SJCRH30 (cell line): ENCODE results near the gene PSEN2. TPM values are rescaled to one million over a fixed set of nuclear protein-coding genes. Genes with fewer than 3 reads are reported as not detected.

ENCODE experiments used
- DNase-seq, 2 experiments: peaks; one replicate each; pipeline ENCODE4 v3.0.0-alpha.2; 2015 to 2020
- H3K27ac ChIP-seq: fragments of 250-450 bp; sonication (Bioruptor Pico); 2 replicates; pipeline ENCODE4 v1.5.1; 2020; ENCODE audit warnings: mild to moderate bottlenecking, moderate library complexity
- H3K27me3 ChIP-seq: fragments of 250-450 bp; sonication (Bioruptor Pico); 2 replicates; pipeline ENCODE4 v1.5.1; 2020; ENCODE audit warnings: mild to moderate bottlenecking, moderate library complexity
- H3K36me3 ChIP-seq: fragments of 250-450 bp; sonication (Bioruptor Pico); 2 replicates; pipeline ENCODE4 v1.5.1; 2020; ENCODE audit warnings: mild to moderate bottlenecking, moderate library complexity
- H3K4me1 ChIP-seq: fragments of 250-450 bp; sonication (Bioruptor Pico); 2 replicates; pipeline ENCODE4 v1.5.1; 2020; ENCODE audit warnings: mild to moderate bottlenecking, moderate library complexity
- H3K4me3 ChIP-seq: fragments of 250-450 bp; sonication (Bioruptor Pico); 2 replicates; pipeline ENCODE4 v1.5.1; 2020; ENCODE audit warnings: mild to moderate bottlenecking, moderate library complexity
- H3K9me3 ChIP-seq: fragments of 250-450 bp; sonication (Bioruptor Pico); replicated peaks from 2 replicates; pipeline ENCODE4 v1.5.1; 2020; ENCODE audit warnings: mild to moderate bottlenecking, moderate library complexity
- total RNA-seq: library from RNA; depleted of rRNA; stranded (reverse); fragments of >200 nt; shearing (Covaris generic); gene quantifications from 2 replicates; pipeline ENCODE4 v1.2.3, GENCODE V29; 2014

The PSEN2 gene
- total RNA-seq, 1 experiment from 2014 or later, result 45.2 TPM

DNA sequence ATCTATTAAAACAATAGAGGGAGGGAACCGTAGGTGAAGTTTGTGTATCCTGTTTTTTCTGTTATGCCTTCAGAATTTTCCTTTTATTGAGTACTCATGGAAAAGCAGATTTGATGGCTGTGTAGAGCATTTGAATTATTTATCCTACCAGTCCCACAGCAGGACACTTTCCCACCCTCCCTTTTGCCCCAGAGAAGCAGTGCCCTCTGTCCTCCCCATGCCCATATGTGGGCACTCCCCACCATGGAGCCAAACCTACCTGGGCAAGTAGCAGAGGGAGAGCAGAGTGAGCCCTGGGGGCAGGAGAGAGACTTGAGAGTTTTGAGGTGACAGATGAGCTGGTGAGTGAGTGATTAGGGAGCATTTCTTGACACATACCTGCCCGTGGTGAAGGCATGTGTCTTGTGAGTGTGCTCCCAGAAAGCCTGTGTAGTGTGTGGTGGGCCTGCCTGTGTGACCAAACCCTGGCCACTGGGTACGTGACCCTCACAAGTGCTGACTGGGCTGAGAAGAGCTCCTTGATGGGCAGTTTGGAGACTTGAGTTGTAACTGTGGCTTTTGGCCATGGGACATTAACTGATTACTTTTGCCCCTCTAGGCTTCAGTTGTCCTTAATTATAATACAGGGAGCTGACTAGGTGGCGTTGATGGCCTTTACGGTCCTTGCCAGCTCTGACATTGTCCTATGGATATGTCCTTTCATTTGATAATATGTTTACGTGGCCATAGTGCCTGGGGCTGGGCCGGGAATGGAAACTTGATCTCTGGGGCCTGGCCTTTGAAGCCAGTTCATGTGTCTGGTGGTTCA lies 3.6 kb downstream of the PSEN2 start:
- Histone ChIP-seq H3K4me1 (peaks cover 25% of the 10 kb centered on the region), H3K4me3 (no peak overlapping the region), H3K27ac (no peak overlapping the region; the same call in 1 of the 2 replicates), H3K9me3 (no peaks in the 10 kb centered on the region), H3K36me3 (peaks cover 15% of the 10 kb centered on the region; the same call in 1 of the 2 replicates), H3K27me3 (no peaks in the 10 kb centered on the region)
- no peak for DNase-seq

DNA sequence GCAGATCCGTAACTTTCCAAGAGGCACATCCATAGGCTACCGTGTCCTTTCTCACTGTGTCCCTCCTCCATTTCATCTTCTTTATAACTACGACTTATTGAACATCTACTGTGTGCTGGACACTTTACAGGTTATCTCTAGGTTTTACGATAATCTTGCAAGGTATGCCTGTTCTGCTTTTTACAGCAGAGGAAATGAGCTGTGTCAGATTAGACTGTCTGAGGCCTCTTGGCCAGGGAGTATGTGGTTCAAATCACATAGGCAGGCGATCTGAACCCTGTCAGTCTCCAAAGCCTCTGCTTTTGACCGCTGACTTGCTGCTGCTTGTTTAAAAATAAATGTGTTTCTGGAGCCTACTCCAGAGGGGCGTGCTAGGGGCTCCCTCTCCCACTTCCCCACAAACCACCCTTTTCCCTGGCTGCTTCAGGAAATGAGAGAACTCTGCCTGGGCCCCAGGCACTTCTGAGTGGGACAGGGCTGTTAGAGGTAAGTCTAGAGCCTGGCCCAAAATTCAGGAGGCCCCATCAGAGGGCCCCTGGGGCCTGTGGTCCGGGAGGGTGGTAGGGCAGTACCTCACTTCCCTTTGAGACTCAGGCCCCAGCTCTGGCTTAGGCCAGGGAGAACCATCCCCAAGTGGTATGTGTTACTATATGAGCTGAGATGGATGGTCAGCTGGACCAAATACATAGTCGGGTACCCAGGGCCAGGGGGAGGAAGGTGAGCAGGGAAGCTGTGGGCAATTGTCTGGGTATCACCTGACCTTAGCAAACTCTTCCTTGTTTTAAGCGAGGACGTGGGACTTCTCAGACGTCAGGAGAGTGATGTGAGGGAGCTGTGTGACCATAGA lies 4.4 kb downstream of the PSEN2 start:
- Histone ChIP-seq H3K36me3 (peaks cover 22% of the 10 kb centered on the region; the same call in 1 of the 2 replicates), H3K27me3 (no peaks in the 10 kb centered on the region), H3K4me3 (no peak overlapping the region), H3K9me3 (no peaks in the 10 kb centered on the region), H3K4me1 (peaks cover 25% of the 10 kb centered on the region), H3K27ac (no peak overlapping the region)
- DNase-seq, result no peak

- no peak overlapping the region for H3K27ac ChIP-seq
Measured at GRCh38 chr1:226875641-226876295, 5.4 kb downstream of the PSEN2 start.

GRCh38 chr1:226877669-226878068 lies 7.3 kb downstream of the PSEN2 start:
- Histone ChIP-seq H3K4me1 (peaks cover 22% of the 10 kb centered on the region), H3K27ac (no peak overlapping the region), H3K36me3 (peaks cover 45% of the 10 kb centered on the region), H3K9me3 (no peaks in the 10 kb centered on the region), H3K4me3 (no peak overlapping the region), H3K27me3 (no peaks in the 10 kb centered on the region)
- no peak for DNase-seq

More at GRCh38 chr1:226875641-226876295, 5.4 kb downstream of the PSEN2 start:
- DNase-seq, result no peak
- Histone ChIP-seq H3K4me1 (peaks cover 25% of the 10 kb centered on the region), H3K27me3 (no peaks in the 10 kb centered on the region), H3K36me3 (peaks cover 29% of the 10 kb centered on the region; the same call in 1 of the 2 replicates), H3K9me3 (no peaks in the 10 kb centered on the region), H3K4me3 (no peak overlapping the region)

DNA sequence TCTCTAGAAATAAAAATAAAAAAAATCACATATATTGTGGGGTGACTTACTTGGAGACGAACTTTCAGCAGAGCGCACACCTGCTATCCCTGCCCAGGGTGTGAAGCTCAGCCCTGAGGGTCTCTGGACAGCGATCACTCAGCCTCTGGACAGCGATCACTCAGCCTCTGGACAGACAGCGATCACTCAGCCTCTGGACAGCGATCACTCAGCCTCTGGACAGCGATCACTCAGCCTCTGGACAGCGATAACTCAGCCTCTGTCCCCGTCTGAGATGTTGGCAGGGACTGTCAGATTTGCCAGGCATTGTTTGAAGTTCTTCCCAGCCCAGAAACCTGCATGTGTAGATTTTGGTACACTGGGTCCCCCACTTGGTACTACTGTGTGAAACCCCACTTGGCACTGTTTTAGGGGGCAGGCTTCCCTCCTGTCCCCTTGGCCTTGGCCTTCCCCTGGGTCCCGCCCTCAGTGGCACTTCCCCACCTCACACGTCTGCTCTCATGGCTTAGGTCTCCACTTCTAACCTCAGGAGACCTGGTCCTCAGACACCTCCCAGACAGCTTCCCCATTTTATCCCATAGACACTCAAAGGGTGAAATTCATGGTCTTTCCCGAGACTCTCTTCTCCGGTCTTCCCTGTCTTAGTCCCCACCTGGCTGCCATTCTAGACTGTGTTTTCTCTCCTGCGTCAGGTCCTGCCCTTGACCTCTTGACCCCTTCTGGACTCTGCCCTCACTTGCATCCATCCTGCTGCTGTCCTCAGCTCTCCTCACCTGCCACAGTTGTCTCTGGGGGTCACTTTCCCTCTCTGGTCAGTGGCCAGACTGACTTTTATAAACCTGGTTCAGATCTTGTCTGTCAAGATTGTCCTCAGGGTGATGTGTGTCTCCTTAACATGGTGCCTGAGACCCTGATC lies 10.2 kb downstream of the PSEN2 start:
- Histone ChIP-seq H3K27me3 (no peaks in the 10 kb centered on the region), H3K27ac (no peak overlapping the region), H3K36me3 (peaks cover 61% of the 10 kb centered on the region), H3K9me3 (no peaks in the 10 kb centered on the region), H3K4me3 (no peak overlapping the region), H3K4me1 (peaks cover 15% of the 10 kb centered on the region)
- DNase-seq, result no peak

GRCh38 chr1:226881515-226882185 lies 11.2 kb downstream of the PSEN2 start:
- Histone ChIP-seq H3K27me3 (no peaks in the 10 kb centered on the region), H3K9me3 (no peaks in the 10 kb centered on the region), H3K4me3 (no peak overlapping the region), H3K4me1 (peaks cover 15% of the 10 kb centered on the region), H3K36me3 (peaks cover 69% of the 10 kb centered on the region), H3K27ac (no peak overlapping the region)
- DNase-seq, result no peak

DNA sequence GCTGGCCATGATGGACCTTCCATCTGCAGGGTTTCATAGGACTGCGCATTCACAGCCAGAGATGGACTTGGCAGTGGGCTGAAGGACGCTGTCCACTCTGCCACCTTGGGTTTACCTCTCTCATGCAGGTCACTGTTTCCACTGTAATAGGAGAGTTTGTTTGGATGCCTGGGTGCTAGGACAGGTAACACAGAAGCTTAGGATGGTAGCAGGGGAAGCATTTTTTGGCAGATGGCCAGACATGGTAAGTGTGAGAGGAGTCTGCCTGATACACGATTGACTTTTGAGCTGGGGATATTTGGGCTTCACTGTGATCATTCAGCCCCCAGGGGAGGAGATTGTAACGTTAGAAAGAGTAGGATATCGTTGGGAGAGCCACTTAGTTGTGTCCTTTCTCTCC lies 11.8 kb downstream of the PSEN2 start:
- no peaks in the 10 kb centered on the region for H3K9me3 ChIP-seq
- peaks cover 68% of the 10 kb centered on the region for H3K36me3 ChIP-seq
- no peak overlapping the region for H3K4me3 ChIP-seq
- no peak overlapping the region for H3K27ac ChIP-seq
- no peaks in the 10 kb centered on the region for H3K27me3 ChIP-seq
- peak in 1 of 2 experiments; percentile 46 for DNase-seq
- peaks cover 15% of the 10 kb centered on the region for H3K4me1 ChIP-seq

GRCh38 chr1:226882631-226883409 lies 12.4 kb downstream of the PSEN2 start:
- Histone ChIP-seq H3K27ac (no peak overlapping the region), H3K36me3 (peaks cover 70% of the 10 kb centered on the region), H3K4me3 (no peak overlapping the region), H3K4me1 (peaks cover 15% of the 10 kb centered on the region), H3K27me3 (no peaks in the 10 kb centered on the region), H3K9me3 (no peaks in the 10 kb centered on the region)
- no peak for DNase-seq

DNA sequence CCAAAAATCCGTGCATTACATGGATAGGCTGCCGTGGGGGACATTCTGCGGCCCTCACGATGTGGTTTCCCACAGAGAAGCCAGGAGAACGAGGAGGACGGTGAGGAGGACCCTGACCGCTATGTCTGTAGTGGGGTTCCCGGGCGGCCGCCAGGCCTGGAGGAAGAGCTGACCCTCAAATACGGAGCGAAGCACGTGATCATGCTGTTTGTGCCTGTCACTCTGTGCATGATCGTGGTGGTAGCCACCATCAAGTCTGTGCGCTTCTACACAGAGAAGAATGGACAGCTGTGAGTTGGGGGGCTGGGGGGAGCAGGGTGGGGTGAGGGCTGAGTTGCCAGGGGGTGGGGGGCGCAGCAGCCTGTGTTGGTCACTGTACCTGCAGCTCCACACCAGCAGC lies 13.2 kb downstream of the PSEN2 start:
- no peak overlapping the region for H3K27ac ChIP-seq
- no peak for DNase-seq
- no peaks in the 10 kb centered on the region for H3K27me3 ChIP-seq
- no peak overlapping the region for H3K4me3 ChIP-seq
- peaks cover 15% of the 10 kb centered on the region for H3K4me1 ChIP-seq
- peaks cover 74% of the 10 kb centered on the region for H3K36me3 ChIP-seq
- no peaks in the 10 kb centered on the region for H3K9me3 ChIP-seq

DNA sequence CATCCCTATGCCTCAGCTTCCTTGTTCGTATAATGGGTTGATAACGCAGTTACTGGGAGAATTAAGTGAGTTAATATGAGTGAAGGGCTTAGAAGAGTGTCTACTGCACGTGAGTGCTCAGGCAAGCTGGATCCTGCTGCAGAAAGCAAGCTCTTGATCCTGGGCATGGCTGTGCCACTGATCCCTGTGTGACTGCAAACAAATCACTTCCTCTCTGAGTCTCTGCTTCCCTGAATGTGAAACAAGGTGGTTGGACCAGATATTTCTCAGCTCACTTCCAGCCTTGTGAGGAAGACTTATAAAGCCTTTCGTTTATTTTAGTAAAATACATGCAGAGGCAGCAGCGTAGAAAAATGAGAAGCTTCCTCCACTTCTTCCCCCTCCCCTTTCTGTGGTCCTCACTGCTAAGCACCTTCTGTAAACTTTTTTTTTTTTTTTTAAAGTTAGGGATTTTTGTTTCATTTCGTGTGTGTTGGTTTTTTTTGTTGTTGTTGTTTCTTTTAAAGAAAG lies 13.8 kb downstream of the PSEN2 start:
- DNase-seq, result no peak
- Histone ChIP-seq H3K36me3 (peaks cover 72% of the 10 kb centered on the region), H3K27ac (no peak overlapping the region), H3K27me3 (no peaks in the 10 kb centered on the region), H3K4me3 (no peak overlapping the region), H3K4me1 (peaks cover 15% of the 10 kb centered on the region), H3K9me3 (no peaks in the 10 kb centered on the region)

DNA sequence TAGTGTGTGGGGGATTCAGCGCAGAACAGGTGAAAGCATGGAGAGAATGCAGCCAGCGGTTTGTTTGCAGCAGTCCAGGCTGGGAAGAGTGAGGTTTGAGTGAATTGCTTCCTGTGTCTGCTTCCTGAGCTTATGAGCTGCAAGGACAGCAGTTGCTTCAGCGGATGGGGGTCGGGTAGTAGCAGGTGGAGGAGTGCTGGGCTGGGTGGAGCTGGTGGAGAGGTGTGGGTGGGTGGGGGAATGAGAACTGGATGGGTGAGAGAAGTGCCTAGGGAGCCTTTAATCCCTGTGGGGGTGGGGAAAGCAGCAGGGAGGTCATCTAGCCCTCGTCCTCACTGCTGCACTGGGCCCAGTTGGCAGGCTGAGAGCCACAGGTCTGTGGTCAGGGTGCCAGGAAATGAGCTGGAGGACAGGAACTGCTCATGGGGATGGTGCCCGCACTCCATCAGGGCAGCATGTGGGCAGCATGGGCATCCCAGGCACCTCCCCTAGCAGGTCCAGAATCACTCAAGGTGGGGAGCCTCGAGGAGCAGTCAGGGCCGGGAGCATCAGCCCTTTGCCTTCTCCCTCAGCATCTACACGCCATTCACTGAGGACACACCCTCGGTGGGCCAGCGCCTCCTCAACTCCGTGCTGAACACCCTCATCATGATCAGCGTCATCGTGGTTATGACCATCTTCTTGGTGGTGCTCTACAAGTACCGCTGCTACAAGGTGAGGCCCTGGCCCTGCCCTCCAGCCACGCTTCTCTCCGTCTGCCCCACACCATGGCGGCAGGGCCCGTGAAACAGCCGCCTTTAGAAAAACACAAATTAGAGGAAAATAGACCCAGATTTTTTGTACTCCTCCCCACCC lies 14.8 kb downstream of the PSEN2 start:
- H3K4me1 ChIP-seq, result peaks cover 15% of the 10 kb centered on the region
- H3K27me3 ChIP-seq, result no peaks in the 10 kb centered on the region
- H3K27ac ChIP-seq, result no peak overlapping the region
- H3K4me3 ChIP-seq, result no peak overlapping the region
- H3K9me3 ChIP-seq, result no peaks in the 10 kb centered on the region
- DNase-seq, result no peak
- H3K36me3 ChIP-seq, result peaks cover 74% of the 10 kb centered on the region
